Uterus (tissue), 2 donors: ENCODE results near the gene MAP3K8.

Experiments used
- POLR2A ChIP-seq, 2 donors: fragments of 450-650 bp; IDR thresholded peaks; one replicate each; pipeline ENCODE4 v1.6.1; 2016; ENCODE audit warnings: antibody characterized with exemption in 2 of 2, mild to moderate bottlenecking in 1 of 2, moderate library complexity in 1 of 2
- TF ChIP-seq, protein P1 (sequence below), 4 experiments: fragments of 200-600 bp in 2 of 4; fragments of 450-650 bp in 2 of 4; sonication (generic) in 2 of 4; IDR thresholded peaks; one replicate each; pipeline ENCODE4 v1.5.1; 2016 to 2019; ENCODE audit warnings: antibody characterized with exemption in 4 of 4, mild to moderate bottlenecking in 2 of 4, moderate library complexity in 1 of 4

DNA sequence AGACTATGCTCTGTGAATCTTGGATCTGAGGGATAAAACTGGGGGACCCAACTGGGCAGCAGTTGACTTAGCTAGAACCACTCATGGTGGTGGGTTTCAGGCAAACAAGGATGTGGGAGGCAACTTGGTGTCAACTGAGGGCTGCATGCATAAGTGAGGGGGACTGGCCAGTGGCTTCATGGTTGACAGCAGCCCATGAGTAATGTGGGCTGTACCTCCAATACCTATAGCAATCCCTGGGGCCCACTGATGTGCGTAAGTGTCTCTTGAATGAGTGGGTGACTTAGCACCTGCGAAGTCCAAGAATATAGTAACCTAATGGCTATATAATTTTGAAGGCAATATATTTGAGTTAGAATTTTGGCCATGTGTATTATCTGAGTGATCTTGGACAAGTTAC is 13.7 kb upstream of the MAP3K8 start:
- TF ChIP-seq, protein P1, sequence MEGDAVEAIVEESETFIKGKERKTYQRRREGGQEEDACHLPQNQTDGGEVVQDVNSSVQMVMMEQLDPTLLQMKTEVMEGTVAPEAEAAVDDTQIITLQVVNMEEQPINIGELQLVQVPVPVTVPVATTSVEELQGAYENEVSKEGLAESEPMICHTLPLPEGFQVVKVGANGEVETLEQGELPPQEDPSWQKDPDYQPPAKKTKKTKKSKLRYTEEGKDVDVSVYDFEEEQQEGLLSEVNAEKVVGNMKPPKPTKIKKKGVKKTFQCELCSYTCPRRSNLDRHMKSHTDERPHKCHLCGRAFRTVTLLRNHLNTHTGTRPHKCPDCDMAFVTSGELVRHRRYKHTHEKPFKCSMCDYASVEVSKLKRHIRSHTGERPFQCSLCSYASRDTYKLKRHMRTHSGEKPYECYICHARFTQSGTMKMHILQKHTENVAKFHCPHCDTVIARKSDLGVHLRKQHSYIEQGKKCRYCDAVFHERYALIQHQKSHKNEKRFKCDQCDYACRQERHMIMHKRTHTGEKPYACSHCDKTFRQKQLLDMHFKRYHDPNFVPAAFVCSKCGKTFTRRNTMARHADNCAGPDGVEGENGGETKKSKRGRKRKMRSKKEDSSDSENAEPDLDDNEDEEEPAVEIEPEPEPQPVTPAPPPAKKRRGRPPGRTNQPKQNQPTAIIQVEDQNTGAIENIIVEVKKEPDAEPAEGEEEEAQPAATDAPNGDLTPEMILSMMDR (IDR thresholded peaks at IDR 0.05): no peak
- no peak for TF ChIP-seq POLR2A (IDR thresholded peaks at IDR 0.05)
